GM21381 (cell line): ENCODE measurements around the gene HIVEP3.
"Not testable (repeated sequence)": the region's sequence is repeated elsewhere in the genome, so short reads cannot be mapped to it uniquely, and the experiment has no call there.

Source experiments
- ATAC-seq: cut with Tn5 transposase; IDR thresholded peaks from one replicate; pipeline ENCODE4 v1.9.1; 2021; ENCODE audit warnings: mild to moderate bottlenecking, moderate library complexity; ENCODE audit not compliant: unreplicated experiment

The HIVEP3 gene

DNA sequence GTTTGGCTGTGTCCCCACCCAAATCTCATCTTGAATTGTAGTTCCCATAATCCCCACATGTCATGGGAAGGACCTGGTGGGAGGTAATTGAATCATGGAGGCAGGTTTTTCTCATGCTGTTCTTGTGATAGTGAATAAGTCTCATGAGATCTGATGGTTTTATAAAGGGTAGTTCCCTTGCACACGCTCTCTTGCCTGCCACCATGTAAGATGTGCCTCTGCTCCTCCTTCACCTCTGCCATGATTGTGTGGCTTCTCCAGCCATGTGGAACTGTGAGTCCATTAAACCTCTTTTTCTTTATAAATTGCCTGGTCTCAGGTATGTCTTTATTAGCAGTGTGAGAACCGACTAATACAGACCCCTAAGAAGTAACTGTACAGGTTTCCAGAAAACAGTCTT is 2.5 kb upstream of the HIVEP3 start:
- ATAC-seq = not testable (repeated sequence)

DNA sequence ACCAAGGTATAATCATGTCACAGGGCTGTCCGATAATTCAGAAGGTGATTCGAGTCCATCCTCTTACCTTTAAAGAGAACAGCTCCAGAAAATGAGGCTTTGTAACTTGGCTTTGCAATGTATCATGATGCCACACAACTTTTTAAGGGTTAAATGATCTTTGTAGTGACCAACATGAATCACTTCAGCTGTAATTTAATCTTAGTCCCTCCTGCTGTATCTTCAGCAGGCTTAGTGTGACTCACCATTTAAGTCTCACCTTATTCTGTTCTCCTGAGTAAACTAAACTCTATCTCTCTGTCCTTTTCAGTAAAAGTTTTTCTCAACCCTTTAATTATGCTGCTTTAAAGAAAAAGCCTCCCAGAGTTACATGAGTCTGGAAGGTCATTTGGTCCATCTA is 1.9 kb upstream of the HIVEP3 start:
- ATAC-seq = no peak

DNA sequence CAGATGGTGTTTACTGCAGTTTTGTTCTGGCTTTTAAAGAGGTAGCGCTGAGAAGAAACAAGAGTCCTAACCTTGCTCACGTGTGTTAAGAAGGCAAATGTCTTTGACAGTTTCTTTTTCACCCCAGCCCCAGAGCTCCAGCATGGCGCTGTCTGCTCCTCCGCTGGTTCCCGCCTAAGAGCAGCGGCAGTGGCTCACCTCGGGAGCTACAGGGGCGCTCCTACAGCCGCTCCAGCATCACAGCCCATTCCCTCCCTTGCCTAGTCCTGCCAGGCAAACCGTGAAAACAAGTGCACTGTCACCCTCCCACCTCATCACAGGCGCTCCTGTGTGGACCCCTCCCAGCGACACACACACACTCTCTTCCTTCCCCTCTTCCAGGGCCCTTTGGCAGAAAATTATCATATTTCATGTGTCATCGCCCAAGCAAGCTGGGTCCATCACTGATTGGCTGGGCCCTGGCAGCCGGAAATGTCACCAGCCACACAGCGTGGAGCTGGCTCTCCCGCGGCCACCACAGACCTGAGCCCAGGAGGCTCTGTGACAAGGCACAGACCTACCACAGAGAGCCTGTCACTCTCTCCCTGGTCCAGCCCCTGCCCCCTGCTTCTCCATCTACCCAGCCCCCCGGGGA is 1.2 kb upstream of the HIVEP3 start:
- ATAC-seq = no peak

DNA sequence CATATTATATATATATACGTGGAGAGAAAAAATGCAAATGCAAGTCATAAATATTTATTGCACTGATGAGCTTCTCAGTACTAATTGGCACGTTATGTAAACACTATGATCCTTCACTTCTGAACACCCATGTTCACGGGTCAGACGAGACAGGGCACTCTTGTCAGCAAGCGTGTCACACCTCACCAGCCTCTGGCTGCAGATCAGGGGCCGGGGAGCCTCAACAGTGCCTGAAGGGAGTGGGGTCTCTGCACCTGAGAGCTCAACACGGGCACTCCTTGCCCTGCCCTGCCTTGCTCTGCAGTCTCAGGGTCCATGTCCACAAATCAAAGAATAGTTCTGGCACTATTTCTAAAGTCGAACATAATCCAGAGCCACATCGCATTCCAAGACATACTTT is 409 bp upstream of the HIVEP3 start:
- no peak for ATAC-seq

DNA sequence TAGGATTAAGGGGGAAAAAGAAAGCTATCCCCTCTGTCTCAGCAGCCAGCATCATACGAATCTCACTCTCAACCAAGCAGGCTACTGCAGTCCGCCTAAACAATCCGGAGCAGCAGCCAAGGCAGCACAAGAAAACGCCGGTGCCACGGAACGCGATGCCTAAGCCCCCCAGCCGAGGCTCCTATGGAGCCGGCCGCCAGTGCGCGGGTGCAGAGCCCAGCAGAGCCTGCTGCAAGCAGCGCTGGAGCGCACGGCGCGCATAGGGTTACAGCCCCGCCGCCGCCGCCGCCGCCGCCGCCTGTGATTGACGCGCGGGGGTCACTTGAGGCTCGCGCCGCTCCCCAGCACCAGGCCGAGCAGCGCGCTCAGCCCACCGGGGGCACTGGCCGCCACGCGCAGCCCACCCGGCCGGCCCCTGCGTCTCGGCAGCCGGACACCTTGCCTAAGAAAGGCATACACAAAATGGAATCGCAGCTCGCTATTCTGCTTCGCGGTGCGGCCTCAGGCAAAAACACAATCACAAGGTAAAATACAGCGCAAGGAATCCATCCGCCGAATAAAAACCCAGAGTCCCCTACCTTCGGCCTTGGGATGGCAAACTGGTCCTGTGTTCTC is 780 bp downstream of the HIVEP3 start:
- ATAC-seq = no peak

DNA sequence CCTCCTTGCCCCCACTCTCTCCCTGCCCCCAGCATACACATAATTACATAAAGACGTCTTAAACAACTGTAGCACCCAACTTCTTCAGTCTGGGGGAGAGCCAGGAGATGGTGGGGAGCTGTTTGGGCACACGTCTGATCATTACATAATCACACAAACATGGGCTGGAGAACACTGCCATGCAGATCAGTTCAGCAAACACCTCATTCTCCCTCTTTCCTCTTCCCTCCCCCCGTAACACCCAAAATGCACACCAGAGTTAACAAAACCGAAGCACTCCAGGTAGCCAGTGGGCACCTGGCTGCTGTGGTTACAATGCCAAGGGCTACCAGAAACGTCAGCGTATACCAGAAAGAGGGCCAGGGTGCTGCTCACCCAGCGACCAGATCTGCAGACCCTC is 1.6 kb downstream of the HIVEP3 start:
- ATAC-seq = no peak

DNA sequence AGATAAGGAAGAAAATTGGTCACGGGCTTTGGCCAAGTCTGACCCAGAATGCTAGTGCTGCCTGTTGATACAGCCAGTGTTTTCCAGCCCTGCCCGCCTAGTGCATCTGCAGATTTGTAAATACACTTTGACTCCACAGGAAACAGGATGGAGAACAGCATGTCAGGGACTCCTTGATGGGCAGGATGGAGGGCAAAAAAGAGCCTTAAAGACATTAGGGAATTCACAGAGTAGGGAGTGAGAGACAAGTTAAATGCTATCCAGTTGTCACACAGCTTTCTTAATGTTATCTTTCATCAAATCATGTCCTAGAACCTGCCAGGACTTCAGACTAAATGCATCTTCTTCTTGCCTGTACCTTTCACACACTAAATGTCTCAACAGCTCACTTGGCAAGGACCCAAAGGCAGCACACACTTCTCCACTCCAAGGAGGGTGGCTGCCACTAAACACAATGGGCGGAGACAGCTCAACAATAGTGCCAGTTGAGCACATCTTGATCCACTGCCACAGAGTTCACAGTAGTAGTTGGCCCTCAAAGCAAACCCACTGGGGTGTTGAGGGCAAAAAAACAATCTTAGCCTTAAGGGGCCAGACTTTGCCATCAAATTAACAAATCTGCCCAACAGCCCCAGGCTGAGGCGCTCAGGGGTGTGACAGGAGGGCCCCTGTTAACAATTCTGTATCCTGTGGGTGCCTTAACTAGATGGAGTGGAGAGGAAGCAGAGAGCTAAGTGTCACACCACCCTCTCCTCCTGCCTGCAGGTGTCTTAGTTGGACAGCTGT is 2.7 kb downstream of the HIVEP3 start:
- no peak for ATAC-seq

DNA sequence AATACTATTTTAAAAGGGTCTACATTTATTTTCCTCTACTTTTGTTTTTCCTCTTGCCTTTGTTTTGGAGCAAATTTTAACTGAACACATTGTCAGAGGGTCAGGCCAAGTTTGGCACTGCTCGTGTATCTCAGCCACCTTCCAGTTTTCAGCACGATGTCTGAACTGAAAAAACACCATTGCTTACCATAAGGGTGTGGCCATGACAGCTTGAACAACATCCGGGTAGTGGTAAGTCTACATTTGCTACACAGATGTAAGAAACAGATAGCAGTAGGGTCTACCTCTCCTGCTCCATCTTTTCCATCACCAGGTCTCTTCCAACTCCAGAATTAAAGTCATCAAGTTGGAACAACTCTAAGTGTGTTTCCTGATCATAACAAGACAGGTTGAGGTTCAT is 4.2 kb downstream of the HIVEP3 start:
- ATAC-seq = no peak

DNA sequence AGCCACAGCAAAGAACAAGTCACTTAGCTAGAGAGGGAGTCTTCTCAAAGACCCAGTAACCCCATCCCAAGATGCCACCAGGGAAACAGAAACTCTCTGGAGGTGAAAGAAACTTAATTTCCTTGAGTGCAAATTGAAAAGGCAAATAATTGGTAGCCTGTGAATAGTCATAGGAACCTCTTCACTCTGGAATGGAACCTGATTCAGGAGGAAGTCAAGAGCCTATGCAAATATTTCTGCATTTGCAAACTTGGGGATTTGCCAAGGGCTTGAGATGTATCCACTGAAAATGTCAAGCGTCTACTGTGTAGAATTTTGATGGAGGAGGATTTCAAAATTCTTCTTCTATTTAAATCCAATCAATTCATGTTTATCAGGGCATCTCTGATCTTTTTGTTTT is 5.7 kb downstream of the HIVEP3 start:
- ATAC-seq = no peak

DNA sequence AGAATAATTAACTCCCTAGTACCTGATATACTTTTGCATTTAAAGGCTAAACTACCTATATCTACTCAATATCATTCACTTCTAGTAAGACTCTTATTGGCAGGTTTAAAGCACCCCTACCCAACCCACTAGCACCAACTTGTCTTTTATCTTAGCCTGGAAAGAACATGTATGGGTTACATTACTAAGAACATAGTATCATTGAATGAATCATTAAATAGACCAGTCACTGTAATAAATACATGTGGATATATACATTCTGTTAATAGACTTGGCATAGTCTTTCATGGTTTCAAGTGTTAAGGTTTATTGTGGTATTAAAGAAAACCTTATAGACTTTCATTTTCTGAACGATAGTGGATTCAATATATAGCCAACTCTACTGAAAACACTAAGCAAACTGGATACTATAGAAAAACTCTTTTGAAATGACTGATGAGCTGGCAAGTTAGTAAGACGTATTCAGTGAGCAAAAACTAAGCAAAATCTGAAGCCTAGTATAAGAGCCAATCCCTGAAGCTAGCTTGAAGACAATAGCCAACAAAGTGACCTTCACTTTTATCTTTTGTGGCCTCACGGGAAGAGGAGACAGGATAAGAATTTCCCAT is 10.3 kb downstream of the HIVEP3 start:
- ATAC-seq = no peak

DNA sequence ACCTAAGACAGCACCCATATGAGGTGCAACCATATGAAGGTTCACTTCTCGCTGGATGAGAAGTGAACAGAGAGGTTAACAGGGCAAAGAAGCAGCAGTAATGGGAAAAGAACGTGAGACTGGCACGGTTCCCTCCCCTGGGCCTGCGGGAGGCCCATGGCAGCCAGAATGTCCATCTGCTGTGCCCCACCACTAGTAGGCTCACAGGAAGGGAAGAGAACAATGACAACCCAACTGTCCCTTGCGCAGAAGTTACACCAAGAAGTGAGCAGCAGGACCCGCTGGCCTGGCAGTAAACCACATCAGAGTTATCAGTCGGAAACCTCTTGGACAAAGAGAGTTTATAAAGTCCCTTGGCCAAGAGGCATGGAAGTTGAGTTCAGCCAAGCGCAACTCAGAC is 11.3 kb downstream of the HIVEP3 start:
- ATAC-seq = no peak

DNA sequence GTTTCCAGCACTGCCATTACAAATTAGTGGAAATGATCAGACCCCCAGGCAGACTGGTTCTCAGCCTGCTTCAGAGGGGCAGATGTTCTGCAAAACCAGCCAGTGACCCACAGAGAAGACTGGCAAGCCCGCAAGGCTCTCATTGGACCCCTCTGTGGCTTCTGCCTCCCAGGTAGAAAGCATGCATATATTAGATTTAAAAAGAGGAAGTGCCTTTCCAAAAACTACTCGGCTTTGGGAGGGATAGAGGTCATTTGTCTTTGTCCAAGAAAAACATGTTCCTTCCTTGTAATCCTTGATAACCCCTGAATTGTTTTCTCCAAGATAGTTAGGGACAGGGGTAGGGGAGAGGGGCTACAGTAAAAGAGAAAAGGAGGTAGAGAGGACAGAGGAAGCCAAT is 11.8 kb downstream of the HIVEP3 start:
- ATAC-seq = no peak

DNA sequence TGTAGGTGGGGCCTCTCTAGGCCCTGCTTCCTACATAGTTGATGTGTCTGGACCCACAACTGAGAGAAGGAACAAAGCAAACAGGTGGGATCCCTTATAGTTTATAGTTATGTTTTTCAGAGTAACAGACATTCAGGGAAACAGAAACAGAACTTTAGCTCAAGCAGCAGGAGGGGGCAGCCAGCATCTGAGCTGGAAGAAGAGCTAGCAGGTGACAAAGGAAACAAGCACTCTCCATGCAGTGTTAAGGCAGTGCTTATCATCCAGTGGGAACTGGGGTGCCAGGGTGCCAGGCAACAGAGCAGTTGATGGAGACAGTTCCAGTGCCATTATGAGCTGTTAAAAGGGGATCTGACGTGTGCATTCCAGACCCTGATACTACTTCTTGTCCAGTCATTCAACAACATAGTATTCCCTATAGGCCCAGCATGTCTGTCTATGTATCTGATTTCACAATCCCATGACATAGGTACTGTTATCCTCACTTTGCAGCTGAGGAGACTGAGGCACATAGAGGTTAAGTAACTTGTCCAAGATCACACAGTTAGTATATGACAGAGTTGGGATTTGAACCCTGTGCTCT is 13.5 kb downstream of the HIVEP3 start:
- ATAC-seq = no peak

DNA sequence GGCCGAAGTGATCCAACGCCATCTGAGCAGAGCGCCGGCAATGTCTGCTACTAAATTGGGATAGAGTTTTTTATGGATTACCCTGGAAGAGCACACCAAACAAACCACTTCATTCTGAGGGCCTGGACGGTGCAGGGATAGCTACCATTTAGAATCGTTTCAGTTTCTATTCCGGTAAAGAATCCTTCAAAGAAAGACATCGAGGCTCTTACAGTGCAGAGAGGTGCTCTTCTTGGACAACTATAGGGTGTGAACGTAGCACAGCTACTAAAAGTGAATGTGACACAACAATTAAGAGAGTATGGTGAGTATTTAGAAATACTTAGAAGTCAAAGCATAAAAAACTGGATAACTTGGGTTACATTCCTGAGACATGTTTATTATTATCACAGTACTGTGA is 16.1 kb downstream of the HIVEP3 start:
- ATAC-seq = no peak

DNA sequence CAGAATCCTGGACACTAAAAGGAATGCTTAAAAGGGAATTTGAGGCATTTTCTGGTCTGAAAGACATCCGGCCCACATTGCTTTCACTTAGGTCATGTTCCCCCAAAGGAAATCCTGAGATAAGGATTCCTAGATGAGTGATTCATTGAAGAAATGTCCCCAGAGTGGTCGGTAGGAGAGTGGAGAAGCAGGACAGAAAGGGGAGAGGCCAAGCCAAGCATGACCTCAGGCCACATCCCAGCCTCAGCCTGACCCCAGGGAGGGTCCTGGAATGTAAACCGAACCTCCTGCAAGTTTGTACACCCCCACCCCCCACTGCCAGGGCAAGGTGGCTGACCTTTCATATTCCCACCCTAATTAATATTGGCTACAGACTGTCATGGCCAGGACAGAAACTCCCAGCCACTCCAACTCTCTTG is 16.6 kb downstream of the HIVEP3 start:
- no peak for ATAC-seq

DNA sequence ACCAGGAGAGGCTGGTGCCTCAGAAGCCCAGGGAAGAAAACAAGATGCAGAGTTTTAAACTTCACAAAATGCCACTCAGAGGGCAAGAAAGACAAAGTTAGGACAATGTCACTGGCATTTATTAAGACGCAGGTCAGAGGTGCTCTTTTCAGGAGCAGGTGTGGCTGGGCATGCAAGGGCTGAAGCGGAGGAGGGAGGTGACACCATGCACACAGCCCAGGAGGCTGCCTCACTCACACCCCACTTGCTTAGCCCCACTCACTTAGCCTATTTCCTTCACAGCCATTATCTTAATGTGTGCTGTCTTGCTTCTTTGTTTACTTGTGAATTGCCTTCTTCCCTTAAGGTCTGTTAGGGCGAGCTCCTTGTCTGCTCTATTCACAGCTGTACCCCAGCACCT is 17.2 kb downstream of the HIVEP3 start:
- no peak for ATAC-seq

DNA sequence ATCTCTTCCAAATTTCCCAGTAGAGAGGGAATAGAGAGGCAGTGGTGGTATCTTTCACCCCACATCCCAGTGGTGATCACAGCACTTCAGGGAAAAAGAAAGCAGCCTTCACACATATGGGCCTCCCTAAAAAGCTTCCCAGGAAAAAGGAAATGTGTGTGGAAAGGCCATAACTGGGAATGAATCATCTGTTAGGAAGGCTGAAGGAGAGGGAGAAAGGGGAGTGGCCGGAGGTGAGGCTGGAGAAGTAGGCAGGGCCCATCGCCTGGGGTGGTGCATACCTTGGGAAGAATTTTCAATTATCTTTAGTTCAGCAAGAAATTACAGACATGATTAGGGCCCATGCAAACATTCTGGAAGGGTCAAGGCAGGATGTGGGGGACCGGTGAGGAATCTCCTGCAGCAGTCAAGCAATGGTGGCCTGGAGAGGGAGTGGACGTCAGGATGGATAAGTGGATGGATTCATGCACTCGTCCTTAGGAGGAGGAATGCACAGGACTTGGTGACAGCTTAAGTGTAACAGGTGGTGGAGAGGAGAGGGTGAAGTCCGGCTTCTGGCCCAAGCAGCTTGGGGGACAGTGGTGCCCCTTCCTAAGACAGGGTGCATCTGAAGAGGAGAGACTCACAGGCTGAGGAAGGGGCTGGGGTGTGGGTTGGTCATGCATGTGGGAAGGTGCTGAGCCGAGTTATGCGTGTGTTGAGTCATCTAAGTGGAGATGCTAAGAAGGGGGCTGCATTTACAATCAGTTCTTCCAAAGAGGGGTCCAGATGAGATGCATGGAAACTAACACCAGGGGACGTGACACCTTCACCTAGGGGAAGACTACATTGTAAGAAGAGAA is 17.9 kb downstream of the HIVEP3 start:
- no peak for ATAC-seq

DNA sequence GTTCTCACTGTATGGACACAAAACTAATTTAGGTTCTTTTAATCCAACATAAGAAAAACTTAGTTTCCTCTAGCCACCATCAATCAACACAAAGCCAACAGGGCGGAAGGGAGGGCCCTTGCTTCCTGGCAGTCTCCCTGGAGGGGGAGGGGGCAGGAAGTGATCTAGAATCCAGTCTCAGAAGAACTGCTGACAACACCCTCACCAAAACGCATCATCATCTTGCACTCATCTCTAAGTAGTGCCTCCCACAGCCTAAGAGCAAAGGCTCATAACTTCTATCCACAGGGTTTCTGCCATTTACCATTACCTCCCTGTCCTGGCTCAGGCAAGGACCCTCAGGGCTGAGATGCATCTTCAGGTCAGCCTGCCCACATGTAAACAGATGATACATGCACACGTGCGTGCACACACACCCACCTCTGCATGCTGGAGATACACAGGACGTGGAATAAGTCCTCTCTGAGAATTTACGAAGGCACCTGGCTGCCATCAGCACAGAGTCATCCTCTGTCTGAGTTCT is 20.5 kb downstream of the HIVEP3 start:
- no peak for ATAC-seq

DNA sequence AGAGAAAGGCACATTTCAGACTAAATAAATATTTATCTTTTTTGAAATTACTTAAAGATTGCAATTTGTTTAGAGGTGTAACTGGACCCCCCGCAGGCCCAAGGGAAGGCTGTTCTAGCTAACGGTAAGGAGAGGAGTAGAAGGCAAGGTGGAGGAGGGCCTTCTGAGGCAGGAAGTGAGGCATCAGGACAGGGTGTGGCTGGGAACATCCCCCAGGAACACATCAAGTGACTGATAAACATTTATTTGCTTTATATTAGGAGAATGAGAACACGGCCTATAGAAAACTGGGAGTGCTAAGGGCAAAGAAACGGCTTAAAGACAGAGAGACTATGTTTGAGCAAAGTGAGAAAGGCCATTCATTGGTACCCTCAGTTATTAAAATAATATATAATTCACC is 23.2 kb downstream of the HIVEP3 start:
- no peak for ATAC-seq

DNA sequence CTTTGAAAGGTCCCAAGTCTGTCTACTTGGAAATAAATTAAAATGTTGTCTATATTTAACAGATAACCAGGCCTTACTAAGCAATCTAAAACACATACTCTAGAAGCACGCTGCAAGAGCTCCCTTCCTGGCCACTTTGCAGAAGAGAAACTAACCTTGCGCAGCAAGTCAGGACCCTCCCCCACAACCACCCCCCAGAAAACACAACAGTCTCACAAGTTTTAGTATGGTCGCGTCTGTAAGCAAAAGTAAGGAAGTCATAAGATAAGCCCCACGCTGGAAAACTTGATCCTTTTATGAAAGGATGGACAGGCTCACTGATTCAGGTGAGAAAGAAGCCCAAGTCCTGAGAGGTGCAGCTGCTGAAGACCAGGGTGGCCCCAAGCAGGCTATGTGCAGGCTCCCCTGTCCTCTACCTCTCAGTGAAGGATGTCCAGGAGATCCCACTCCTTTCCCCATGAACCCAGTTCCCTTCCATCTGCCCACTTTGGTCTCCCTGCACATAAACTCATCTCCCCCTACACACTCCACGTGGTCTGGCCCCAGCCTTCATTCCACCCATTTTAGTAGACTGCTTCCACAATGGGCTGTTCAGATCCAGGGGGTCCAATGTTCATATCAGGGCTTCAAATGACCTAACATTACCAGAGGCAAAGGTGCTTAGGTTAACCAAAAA is 23.8 kb downstream of the HIVEP3 start:
- no peak for ATAC-seq
